Right cardiac atrium (tissue), 5 donors: ENCODE results near the gene FKBP3. TPM values are rescaled to one million over a fixed set of nuclear protein-coding genes. Genes with fewer than 3 reads are reported as not detected.

ENCODE experiments used
- polyA plus RNA-seq: library from polyadenylated mRNA; stranded (reverse); fragments of 200-250 nt; gene quantifications from one replicate; pipeline ENCODE4 v1.2.3, GENCODE V29; 2013
- total RNA-seq, 4 donors: library from RNA; stranded (reverse); fragmentation: NEBNext Ultra II Directional; extraction: Animal tissue kit (Norgen Biotek cat#: 25700); gene quantifications; one replicate each; pipeline ENCODE4 v1.2.1, GENCODE V29; 2021
- donor health status: healthy with polysubstance abuse.
- donor health status: DM: no; HTN: yes; CAD: no.
- donor health status: DM: no; HTN: no; CAD: no.
- donor health status: DM: no; HTN: yes; CAD: no; lungs with severe emphysema.
- donor health status: DM: yes; HTN: yes; CAD: no.

FKBP3 gene
- total and polyA plus RNA-seq, 5 donors, result 81.4 to 189 (median 90.6) TPM

Other genes with a start within 250 kb of the FKBP3 start
- gene KLHL28, start 172.5 kb downstream of the FKBP3 start, total RNA-seq, result 10 to 100 TPM in 3 of 4 donors, 1 to 10 TPM in 1; 9.4 to 13.0 (median 12.3) TPM
- 3.4 TPM for gene KLHL28, start 172.5 kb downstream of the FKBP3 start, polyA plus RNA-seq
- 10 to 100 TPM; 18.4 to 26.0 (median 19.6) TPM for gene TOGARAM1, start 172.3 kb downstream of the FKBP3 start, total RNA-seq
- gene TOGARAM1, start 172.3 kb downstream of the FKBP3 start, polyA plus RNA-seq, result 7.1 TPM
- gene PRPF39, start 50.4 kb downstream of the FKBP3 start, total RNA-seq, result 10 to 100 TPM; 13.4 to 20.7 (median 17.3) TPM
- 10.5 TPM for gene PRPF39, start 50.4 kb downstream of the FKBP3 start, polyA plus RNA-seq
- 1 to 10 TPM; 2.9 to 4.1 (median 3.9) TPM for gene FANCM, start 1.4 kb upstream of the FKBP3 start, total RNA-seq
- 1.9 TPM for gene FANCM, start 1.4 kb upstream of the FKBP3 start, polyA plus RNA-seq
- 1 to 10 TPM; 6.4 to 9.3 (median 8.3) TPM for gene MIS18BP1, start 118.7 kb upstream of the FKBP3 start, total RNA-seq
- gene MIS18BP1, start 118.7 kb upstream of the FKBP3 start, polyA plus RNA-seq, result 3.5 TPM